ENCODE data around the gene UBE2D2. TPM values are rescaled to one million over a fixed set of nuclear protein-coding genes. Genes with fewer than 3 reads are reported as not detected.

Gene UBE2D2
- total RNA-seq, 1 donor from 2014 or later: 275 TPM

DNA sequence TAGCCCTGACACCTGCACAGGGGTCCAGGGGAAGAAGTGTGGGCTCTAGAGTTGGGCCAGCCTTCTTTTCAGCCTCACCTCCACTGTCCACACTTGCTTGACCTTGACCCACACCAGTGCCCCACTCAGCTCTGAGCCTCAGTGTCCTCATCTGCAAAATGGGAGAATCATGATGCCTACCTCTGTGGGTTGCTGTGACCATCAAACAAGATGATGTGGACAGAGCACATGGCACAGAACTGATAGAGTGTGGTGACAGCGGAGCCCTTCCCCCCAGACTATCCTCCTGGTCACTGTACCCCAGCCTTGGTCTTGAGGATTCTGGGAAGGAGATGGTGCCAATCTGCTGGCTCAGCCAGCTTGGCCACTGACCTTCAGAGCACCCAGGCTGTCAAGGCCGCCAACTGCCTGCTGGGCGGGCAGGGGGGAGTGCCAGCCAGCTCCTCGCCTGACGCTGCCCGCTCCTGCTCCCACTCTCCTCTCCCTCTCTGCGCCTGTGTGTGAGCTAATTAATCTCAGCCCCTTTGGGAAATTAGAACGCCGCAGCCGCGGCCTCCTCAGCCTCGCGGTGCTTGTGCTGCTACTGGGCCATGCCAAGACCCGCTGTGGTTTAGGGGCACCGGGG lies 103.7 kb downstream of the UBE2D2 start:
- no peak for DNase-seq
- H3K4me1 Mint-ChIP-seq: peaks cover 29% of the 10 kb centered on the region
- no peak overlapping the region for H3K27ac Mint-ChIP-seq
- H3K27me3 Mint-ChIP-seq: peaks cover 1% of the 10 kb centered on the region
- H3K4me3 Mint-ChIP-seq: no peak overlapping the region
- no peaks in the 10 kb centered on the region for H3K9me3 Mint-ChIP-seq
- intact Hi-C loops (cut with micrococcal nuclease): no loop called here
- H3K36me3 Mint-ChIP-seq (ENCODE audit: low read depth): no peaks in the 10 kb centered on the region

DNA sequence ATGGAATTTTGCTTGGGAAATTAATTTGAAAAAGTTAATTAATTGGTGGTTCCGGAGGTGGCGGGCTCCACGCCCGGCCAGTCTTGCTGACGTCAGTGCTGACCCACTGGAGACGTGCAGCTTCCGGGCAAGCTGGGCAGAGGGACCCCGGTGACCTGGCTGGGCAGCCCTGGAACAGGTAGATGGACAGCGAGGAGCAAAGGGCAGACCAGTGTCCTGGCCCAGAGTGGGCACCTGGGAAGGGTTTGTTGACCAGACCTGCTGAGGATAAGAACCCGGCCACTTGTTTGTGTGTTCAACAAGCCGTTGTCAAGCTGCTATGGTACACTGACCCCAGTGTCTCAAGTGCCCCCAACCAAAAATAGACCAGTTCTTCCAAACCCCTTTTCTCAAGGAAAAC lies 104.5 kb downstream of the UBE2D2 start:
- Mint-ChIP-seq H3K27ac (no peak overlapping the region), H3K36me3 (ENCODE audit: low read depth) (no peaks in the 10 kb centered on the region), H3K4me1 (peaks cover 35% of the 10 kb centered on the region), H3K4me3 (no peak overlapping the region), H3K9me3 (no peaks in the 10 kb centered on the region), H3K27me3 (peaks cover 1% of the 10 kb centered on the region)
- DNase-seq: no peak
- intact Hi-C loops (cut with micrococcal nuclease): no loop called here

DNA sequence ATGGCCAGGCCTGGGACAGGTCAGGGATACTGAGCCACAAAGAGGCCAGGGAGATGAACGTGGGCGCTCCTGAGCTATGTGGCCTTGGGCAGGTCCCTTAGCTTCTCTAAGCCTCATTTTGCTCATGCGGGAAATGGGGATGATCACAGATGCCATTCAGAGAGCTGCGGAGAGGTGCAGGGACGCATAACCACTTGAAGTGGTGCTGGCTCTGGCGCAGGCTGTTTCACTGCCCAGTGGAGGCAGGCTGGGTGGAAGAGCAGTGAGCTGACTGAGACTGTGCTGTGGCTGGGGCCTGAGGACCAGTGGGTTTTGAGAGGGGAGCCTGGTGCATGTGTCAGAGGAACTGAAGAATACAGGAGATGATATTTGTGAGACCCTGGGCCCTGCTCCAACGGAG lies 105.4 kb downstream of the UBE2D2 start:
- Mint-ChIP-seq H3K9me3 (no peaks in the 10 kb centered on the region), H3K27me3 (peaks cover 1% of the 10 kb centered on the region), H3K4me3 (peak overlapping the region; percentile 7), H3K4me1 (peaks cover 35% of the 10 kb centered on the region), H3K27ac (no peak overlapping the region), H3K36me3 (ENCODE audit: low read depth) (no peaks in the 10 kb centered on the region)
- intact Hi-C loops (cut with micrococcal nuclease): no loop called here
- DNase-seq: no peak

DNA sequence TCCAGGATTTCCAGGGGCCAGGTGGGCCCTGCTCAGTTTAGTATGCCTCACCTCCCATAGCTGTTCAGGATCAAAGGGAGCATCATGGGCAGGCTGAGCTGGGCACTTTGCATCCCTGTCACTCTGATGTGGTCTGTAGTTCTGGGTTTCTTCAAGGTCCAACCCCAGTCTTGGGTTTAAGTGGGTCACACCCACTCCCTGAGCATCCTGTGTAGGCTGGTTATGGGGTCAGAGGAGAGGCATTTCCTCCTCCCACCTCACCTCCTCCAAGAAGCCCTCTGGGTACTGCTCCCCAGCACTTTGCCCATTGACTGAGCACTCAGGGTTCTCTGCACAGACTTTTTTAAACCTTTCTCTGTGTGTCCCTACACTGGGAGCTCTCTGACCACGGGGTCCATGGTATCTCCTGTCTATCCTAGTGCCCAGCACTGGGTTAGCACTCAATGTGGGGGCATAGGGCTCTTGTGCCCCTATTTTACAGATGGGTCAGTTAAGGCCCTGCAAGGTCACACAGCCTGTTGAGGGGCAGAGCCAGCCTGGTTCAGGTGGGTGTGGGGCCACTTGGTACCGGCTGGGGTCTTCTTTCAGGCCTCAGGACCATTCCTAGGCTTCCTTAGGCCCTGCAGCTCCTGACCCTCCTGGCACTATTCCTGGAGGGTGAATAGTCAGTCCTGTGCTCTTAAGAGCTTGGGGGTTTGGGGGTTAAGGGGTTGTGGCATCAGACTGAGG lies 106.0 kb downstream of the UBE2D2 start:
- H3K4me3 Mint-ChIP-seq: peak overlapping the region; percentile 66

DNA sequence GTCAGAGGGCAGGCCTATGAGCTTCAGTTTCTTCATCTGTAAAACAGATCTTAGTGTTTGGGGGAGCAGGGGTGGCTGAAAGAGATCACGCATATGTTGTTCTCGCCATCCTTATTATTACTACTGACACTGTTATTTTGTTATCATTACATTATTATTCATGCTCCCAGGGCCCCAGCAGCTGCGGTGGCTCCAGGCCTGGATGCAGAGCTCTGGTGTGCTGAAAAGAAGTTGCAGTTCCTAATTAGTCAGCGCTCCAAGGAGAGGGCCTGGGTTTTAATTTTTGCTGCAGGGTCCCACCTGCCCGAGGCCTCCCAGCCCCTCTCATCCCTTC lies 106.6 kb downstream of the UBE2D2 start:
- Mint-ChIP-seq H3K36me3 (ENCODE audit: low read depth) (no peaks in the 10 kb centered on the region), H3K27me3 (peaks cover 1% of the 10 kb centered on the region), H3K27ac (no peak overlapping the region), H3K4me1 (peaks cover 35% of the 10 kb centered on the region), H3K9me3 (no peaks in the 10 kb centered on the region), H3K4me3 (peak overlapping the region; percentile 66)
- intact Hi-C loops (cut with micrococcal nuclease): loop anchor here (2.0 kb wide), 2 partner anchors 19 to 31 kb away; partner anchors contain the start of gene CXXC5
- DNase-seq: no peak

More for the DNA sequence above, 106.0 kb downstream of the UBE2D2 start:
- H3K9me3 Mint-ChIP-seq: no peaks in the 10 kb centered on the region
- H3K4me1 Mint-ChIP-seq: peaks cover 35% of the 10 kb centered on the region
- H3K27ac Mint-ChIP-seq: no peak overlapping the region
- DNase-seq: peak; percentile 69
- peaks cover 1% of the 10 kb centered on the region for H3K27me3 Mint-ChIP-seq
- intact Hi-C loops (cut with micrococcal nuclease): no loop called here
- H3K36me3 Mint-ChIP-seq (ENCODE audit: low read depth): no peaks in the 10 kb centered on the region

DNA sequence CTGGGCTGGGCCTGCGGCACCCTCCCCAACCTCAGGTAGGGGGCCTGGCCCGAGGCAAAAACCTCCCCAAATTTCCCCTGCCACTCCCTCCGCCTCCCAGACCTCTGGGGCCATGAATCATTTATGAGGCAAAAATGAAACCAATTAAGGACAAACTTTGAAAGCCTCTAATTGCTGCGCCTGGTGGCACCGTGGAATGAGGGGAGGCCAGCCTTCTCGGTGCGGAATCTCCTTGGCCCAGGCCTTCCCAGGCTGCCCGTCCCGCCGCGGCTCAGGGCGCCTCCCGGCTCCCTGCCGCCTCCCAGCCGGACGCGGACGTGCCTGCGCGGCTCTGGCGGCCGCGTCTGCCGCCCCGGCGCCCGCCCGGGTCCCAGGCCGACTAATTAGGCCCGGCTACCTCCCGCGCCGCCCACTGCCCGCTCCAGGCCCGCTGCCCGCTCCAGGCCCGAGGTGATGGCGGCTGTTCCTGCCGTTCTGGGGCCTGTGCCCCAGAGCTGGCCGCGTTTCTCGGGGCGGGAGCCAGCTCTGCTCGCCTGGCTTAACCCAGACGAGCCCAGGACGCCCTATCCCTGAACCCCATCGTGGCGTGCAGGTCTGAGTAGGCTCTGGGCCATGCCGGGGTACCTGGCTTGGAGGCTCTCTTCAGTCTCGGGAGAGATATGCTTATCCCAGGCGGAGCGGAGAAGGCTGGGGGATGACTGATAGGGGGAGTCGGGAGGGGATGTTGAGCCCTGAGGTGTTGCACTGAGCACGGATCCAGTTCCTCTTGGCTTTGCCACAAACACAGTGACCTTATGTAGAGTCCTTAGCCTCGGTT lies 107.1 kb downstream of the UBE2D2 start:
- Mint-ChIP-seq H3K27ac (peak overlapping the region; percentile 20), H3K36me3 (ENCODE audit: low read depth) (no peaks in the 10 kb centered on the region), H3K27me3 (no peaks in the 10 kb centered on the region), H3K4me1 (peaks cover 33% of the 10 kb centered on the region), H3K9me3 (no peaks in the 10 kb centered on the region), H3K4me3 (peak overlapping the region; percentile 73)
- intact Hi-C loops (cut with micrococcal nuclease): loop anchor here (2.0 kb wide), 2 partner anchors 19 to 31 kb away; partner anchors contain the start of gene CXXC5
- DNase-seq: peak; percentile 80

DNA sequence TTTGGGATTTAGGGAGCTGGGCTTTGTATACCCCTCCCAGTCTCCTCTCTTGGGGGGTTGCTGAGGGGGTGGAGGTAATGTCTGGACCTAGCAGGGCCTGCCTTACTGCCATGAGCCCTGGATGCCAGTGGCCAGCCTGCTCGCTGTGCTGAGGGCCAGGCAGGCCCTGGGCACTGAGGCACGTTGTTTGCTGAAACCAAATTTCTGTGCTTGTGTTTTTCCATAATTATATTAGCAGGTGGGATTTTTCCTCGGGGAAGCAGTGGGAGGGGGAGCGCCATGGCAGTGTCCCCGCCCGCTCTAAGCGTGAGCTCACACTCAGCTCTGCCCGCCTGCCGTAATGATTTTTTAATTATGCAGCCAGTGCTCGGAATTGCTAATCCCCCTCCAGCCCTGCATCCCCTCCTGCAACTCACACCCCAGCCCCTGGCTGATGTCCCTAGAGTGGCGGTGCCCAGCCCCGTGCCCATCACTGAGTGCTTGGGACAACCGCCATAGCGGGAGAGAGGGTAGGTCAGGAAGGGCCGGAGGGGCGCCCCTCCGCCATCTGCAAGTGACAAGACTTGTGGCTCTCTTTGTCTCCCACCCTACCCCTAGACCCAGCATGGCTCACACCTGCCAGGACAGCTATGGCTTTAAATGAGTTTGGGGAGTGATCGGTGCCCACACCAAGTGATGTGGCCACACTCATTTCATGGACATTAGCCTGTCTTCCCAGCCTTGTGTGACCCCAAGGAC lies 108.0 kb downstream of the UBE2D2 start:
- peaks cover 29% of the 10 kb centered on the region for H3K4me1 Mint-ChIP-seq
- peak overlapping the region; percentile 73 for H3K4me3 Mint-ChIP-seq
- H3K9me3 Mint-ChIP-seq: no peaks in the 10 kb centered on the region
- H3K36me3 Mint-ChIP-seq (ENCODE audit: low read depth): no peaks in the 10 kb centered on the region
- intact Hi-C loops (cut with micrococcal nuclease): loop anchor here (2.0 kb wide), 2 partner anchors 20 to 32 kb away; partner anchors contain the start of gene CXXC5
- no peak overlapping the region for H3K27ac Mint-ChIP-seq
- no peaks in the 10 kb centered on the region for H3K27me3 Mint-ChIP-seq
- no peak for DNase-seq

DNA sequence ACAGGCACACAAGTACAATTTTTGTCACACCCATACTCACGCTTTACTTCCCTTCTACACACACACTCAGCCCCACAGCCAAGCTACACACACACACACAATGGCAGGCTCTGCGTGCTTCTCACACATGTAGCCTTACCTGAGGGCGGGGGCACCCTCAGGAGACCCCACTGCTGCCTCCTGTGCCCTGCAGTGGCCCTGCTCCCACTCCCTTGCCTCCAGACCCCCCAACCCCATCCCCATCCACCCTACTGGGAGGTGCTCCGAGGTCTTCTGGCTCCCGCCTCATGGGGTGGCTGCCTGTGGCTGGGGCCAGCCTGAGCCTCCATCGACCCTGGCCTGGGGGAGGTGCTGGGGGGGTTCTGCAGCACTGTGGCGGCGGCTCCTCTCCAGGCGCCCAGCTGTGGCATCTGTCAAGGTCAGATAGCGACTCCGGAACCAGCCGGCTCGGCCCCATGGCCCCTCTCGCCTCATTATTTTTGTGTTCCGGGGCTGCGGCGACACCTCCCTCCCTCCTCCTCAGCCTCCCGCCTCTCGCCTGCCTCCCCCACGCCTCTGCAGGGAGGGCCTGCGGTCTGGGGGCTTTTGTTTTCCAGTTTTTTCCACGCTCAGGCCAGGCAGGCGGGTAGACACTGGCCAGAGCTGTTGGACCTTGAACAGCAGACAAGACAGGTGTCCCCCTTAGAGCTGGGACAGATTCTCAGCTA lies 108.7 kb downstream of the UBE2D2 start:
- Mint-ChIP-seq H3K4me1 (peaks cover 26% of the 10 kb centered on the region), H3K36me3 (ENCODE audit: low read depth) (no peaks in the 10 kb centered on the region), H3K27me3 (no peaks in the 10 kb centered on the region), H3K4me3 (peak overlapping the region; percentile 73), H3K27ac (no peak overlapping the region), H3K9me3 (no peaks in the 10 kb centered on the region)
- intact Hi-C loops (cut with micrococcal nuclease): loop anchor here (2.0 kb wide), 2 partner anchors 21 to 33 kb away; partner anchors contain the start of gene CXXC5
- no peak for DNase-seq

DNA sequence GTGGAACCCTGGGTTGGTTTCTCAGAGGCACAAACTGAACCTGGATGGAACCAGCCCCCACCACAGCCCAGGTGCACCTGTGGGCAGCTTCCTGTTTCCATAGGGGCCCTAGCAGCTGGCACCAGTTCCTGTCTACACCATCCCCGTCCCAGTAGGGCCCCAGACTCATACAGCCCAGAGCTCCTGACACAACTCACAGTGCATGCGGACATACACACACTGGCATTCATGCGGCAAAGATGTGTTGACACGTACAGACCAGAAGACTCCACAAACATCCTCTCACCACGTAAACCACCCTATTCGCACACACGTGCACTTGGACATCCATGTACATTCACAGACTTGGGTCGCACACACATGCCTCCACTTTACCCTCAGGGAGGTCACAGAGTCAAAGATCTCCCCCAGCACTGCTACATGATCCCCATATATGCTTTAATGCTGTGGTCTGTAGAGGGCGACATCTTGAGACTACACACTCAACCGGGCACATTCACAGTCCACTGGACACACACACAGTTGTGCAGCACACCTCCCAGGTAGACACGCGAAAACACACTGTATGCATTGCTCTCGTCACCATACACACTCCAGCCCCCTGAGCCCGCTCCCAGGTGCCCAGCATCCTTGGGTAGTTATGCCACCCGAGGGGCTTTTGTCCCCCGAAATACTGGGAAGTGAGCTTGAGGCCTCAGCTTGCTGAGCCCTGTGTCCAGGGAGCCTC lies 109.4 kb downstream of the UBE2D2 start:
- Mint-ChIP-seq H3K27ac (no peak overlapping the region), H3K36me3 (ENCODE audit: low read depth) (no peaks in the 10 kb centered on the region), H3K4me3 (peak overlapping the region; percentile 2), H3K4me1 (peaks cover 26% of the 10 kb centered on the region), H3K27me3 (no peaks in the 10 kb centered on the region), H3K9me3 (no peaks in the 10 kb centered on the region)
- intact Hi-C loops (cut with micrococcal nuclease): no loop called here
- DNase-seq: no peak

DNA sequence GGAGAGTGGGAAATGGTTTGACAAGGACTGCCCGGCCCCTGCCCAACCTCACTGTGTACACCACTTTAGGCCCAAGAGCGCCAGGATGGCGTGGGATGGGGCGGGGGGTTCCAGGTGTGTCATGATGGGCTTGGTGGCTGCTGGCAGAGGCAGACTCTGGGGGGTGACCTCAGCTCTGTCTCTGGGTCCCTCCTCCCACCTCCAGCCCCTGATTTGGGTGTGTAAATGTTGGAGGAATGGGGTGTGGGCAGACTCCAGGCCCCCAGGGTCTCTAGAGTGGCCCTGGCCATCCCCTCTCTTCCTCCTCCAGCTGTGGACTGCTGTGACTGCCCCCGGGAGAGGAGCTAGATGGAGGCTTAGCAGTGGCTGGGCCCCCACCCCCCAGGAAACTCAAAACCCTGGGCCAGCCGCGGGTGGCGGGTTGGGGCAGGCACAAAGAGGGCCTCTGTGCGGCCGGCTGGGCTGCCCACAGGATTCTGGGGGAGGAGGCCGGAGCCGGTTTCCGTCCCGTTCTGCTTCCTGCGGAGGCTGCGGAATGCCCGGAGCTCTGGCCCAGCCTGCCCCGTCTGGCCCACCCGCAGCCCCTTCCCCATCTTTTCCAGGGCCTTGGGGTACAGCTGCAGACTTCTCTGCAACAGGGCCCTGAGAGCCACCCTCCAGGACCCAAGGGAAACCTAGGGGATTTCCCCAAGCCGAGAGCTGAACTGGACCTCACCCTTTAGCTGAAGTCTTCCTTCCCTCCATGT lies 110.1 kb downstream of the UBE2D2 start:
- intact Hi-C loops (cut with micrococcal nuclease): no loop called here
- Mint-ChIP-seq H3K27ac (no peak overlapping the region), H3K27me3 (no peaks in the 10 kb centered on the region), H3K36me3 (ENCODE audit: low read depth) (no peaks in the 10 kb centered on the region), H3K4me3 (no peak overlapping the region), H3K9me3 (no peaks in the 10 kb centered on the region), H3K4me1 (peaks cover 25% of the 10 kb centered on the region)
- no peak for DNase-seq

DNA sequence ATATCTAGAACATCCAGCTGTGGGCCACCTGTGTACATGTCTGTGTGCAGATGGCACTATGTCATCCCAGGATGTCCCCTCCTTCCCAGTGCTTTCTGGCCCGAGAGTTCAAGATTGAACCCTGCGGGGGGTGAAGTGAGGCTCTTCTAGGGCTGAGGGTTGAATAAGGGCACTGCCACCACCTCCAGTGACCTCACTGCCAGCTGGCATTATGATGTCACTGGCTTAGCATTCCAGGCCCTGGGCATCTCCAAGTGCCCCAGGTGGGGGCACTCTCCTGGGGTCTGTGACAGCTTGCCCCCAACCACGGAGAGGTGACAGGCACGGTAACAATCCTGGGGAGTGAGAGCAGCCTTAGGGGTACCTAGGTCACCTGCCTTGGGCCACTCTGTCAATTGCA lies 114.1 kb downstream of the UBE2D2 start:
- H3K9me3 Mint-ChIP-seq: no peaks in the 10 kb centered on the region
- DNase-seq: no peak
- H3K4me3 Mint-ChIP-seq: no peak overlapping the region
- no peak overlapping the region for H3K27ac Mint-ChIP-seq
- H3K27me3 Mint-ChIP-seq: peaks cover 4% of the 10 kb centered on the region
- H3K4me1 Mint-ChIP-seq: peaks cover 4% of the 10 kb centered on the region
- H3K36me3 Mint-ChIP-seq (ENCODE audit: low read depth): no peaks in the 10 kb centered on the region
- intact Hi-C loops (cut with micrococcal nuclease): no loop called here

DNA sequence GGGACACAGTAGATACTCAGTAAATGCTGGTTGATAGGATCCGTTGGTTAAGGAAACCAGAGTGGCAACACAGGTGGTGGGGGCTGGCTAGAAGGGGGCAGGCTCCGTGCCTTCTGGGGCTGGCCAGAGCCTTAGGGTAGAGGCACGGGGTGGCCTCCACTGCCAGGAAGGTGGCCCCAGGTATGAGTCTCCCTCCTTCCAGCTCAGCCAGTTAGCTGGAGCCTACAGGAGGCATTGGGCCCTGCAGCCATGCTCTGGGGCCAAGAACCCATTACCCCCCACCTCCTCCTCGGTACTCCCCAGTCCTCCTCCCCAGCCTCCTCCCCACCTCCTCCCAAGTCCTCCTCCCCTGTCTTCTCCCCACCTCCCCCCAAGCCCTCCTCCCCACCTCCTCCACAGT lies 114.7 kb downstream of the UBE2D2 start:
- Mint-ChIP-seq H3K27ac (no peak overlapping the region), H3K36me3 (ENCODE audit: low read depth) (no peaks in the 10 kb centered on the region), H3K4me3 (no peak overlapping the region), H3K27me3 (peaks cover 4% of the 10 kb centered on the region), H3K4me1 (no peaks in the 10 kb centered on the region), H3K9me3 (no peaks in the 10 kb centered on the region)
- no peak for DNase-seq
- intact Hi-C loops (cut with micrococcal nuclease): no loop called here
